Endothelial cell (in vitro differentiated cells): ENCODE results near the gene KMT2E. TPM values are rescaled to one million over a fixed set of nuclear protein-coding genes. Genes with fewer than 3 reads are reported as not detected.

ENCODE experiments used
- DNase-seq: peaks from one replicate; pipeline ENCODE4 v3.0.0; 2021; ENCODE audit warnings: low spot score
- H3K27ac Mint-ChIP-seq: one replicate; pipeline ENCODE4 v1.8.0; 2021; ENCODE audit warnings: mixed read lengths, inconsistent platforms; ENCODE audit not compliant: unreplicated experiment
- H3K27me3 Mint-ChIP-seq: one replicate; pipeline ENCODE4 v1.8.0; 2021; ENCODE audit warnings: mild to moderate bottlenecking, moderate library complexity, mixed read lengths, inconsistent platforms; ENCODE audit not compliant: unreplicated experiment
- H3K36me3 Mint-ChIP-seq: one replicate; pipeline ENCODE4 v1.8.0; 2021; ENCODE audit warnings: mild to moderate bottlenecking, low read depth, mixed read lengths, inconsistent platforms; ENCODE audit not compliant: unreplicated experiment
- H3K4me1 Mint-ChIP-seq: one replicate; pipeline ENCODE4 v1.8.0; 2021; ENCODE audit warnings: mild to moderate bottlenecking, mixed read lengths, inconsistent platforms; ENCODE audit not compliant: unreplicated experiment
- H3K4me3 Mint-ChIP-seq: one replicate; pipeline ENCODE4 v1.8.0; 2021; ENCODE audit warnings: mild to moderate bottlenecking, mixed read lengths, inconsistent platforms; ENCODE audit not compliant: unreplicated experiment
- H3K9me3 Mint-ChIP-seq: one replicate; pipeline ENCODE4 v1.8.0; 2021; ENCODE audit warnings: mixed read lengths, inconsistent platforms; ENCODE audit not compliant: unreplicated experiment
- CTCF ChIP-seq: fragments of 200-600 bp; sonication (generic); IDR thresholded peaks from one replicate; pipeline ENCODE4 v1.5.0; 2021; ENCODE audit warnings: antibody characterized with exemption; ENCODE audit not compliant: unreplicated experiment
- total RNA-seq: library from RNA; stranded (reverse); fragmentation: NEBNext Ultra II Directional; extraction: Animal tissue kit (Norgen Biotek cat#: 25700); gene quantifications from one replicate; pipeline ENCODE4 v1.2.1, GENCODE V29; 2021; ENCODE audit not compliant: unreplicated experiment

The KMT2E gene
- total RNA-seq, 1 donor from 2014 or later: 71.0 TPM

- no peaks in the 10 kb centered on the region for H3K27me3 Mint-ChIP-seq
- H3K4me1 Mint-ChIP-seq: no peaks in the 10 kb centered on the region
- no peak for DNase-seq
- TF ChIP-seq CTCF: no peak
- peaks cover 8% of the 10 kb centered on the region for H3K36me3 Mint-ChIP-seq
- H3K27ac Mint-ChIP-seq: no peak overlapping the region
- no peak overlapping the region for H3K4me3 Mint-ChIP-seq
- no peaks in the 10 kb centered on the region for H3K9me3 Mint-ChIP-seq
Measured at GRCh38 chr7:105065104-105065503, 51.1 kb downstream of the KMT2E start.

- no peak for DNase-seq
- TF ChIP-seq CTCF: no peak
- H3K9me3 Mint-ChIP-seq: no peaks in the 10 kb centered on the region
- no peaks in the 10 kb centered on the region for H3K27me3 Mint-ChIP-seq
- no peak overlapping the region for H3K4me3 Mint-ChIP-seq
- H3K36me3 Mint-ChIP-seq: peaks cover 14% of the 10 kb centered on the region
- no peaks in the 10 kb centered on the region for H3K4me1 Mint-ChIP-seq
- no peak overlapping the region for H3K27ac Mint-ChIP-seq
Measured at GRCh38 chr7:105067691-105068090, 53.7 kb downstream of the KMT2E start.

GRCh38 chr7:105068886-105069285 lies 54.9 kb downstream of the KMT2E start:
- no peak for TF ChIP-seq CTCF
- Mint-ChIP-seq H3K36me3 (peaks cover 12% of the 10 kb centered on the region), H3K4me3 (no peak overlapping the region), H3K27me3 (no peaks in the 10 kb centered on the region), H3K9me3 (no peaks in the 10 kb centered on the region), H3K27ac (no peak overlapping the region), H3K4me1 (no peaks in the 10 kb centered on the region)
- DNase-seq: no peak

- H3K27me3 Mint-ChIP-seq: no peaks in the 10 kb centered on the region
- H3K4me1 Mint-ChIP-seq: no peaks in the 10 kb centered on the region
- peaks cover 30% of the 10 kb centered on the region for H3K36me3 Mint-ChIP-seq
- no peaks in the 10 kb centered on the region for H3K9me3 Mint-ChIP-seq
- TF ChIP-seq CTCF: no peak
- DNase-seq: no peak
- no peak overlapping the region for H3K4me3 Mint-ChIP-seq
- no peak overlapping the region for H3K27ac Mint-ChIP-seq
Measured at GRCh38 chr7:105073143-105073542, 59.1 kb downstream of the KMT2E start.

GRCh38 chr7:105079348-105079747 lies 65.3 kb downstream of the KMT2E start:
- TF ChIP-seq CTCF: no peak
- DNase-seq: no peak
- Mint-ChIP-seq H3K4me1 (no peaks in the 10 kb centered on the region), H3K27me3 (no peaks in the 10 kb centered on the region), H3K27ac (no peak overlapping the region), H3K36me3 (peaks cover 30% of the 10 kb centered on the region), H3K9me3 (no peaks in the 10 kb centered on the region), H3K4me3 (no peak overlapping the region)
